Measurements from ENCODE around the gene PRDX4.
"Not testable (repeated sequence)": the region's sequence is repeated elsewhere in the genome, so short reads cannot be mapped to it uniquely, and the experiment has no call there.

PRDX4 gene

GRCh38 chrX:23666282-23666681 is 1.0 kb upstream of the PRDX4 start:
- no peak for TF ChIP-seq CTCF (conservative IDR thresholded peaks at IDR 0.05; ENCODE audit: control insufficient read depth, insufficient read depth, low read depth, low read length)
- H3K4me3 ChIP-seq (ENCODE audit: control insufficient read depth, low read depth, low read length), result no peak overlapping the region
- DNase-seq (ENCODE audit: low read depth), result no peak

- TF ChIP-seq CTCF (conservative IDR thresholded peaks at IDR 0.05; ENCODE audit: control insufficient read depth, insufficient read depth, low read depth, low read length), result no peak
- H3K4me3 ChIP-seq (ENCODE audit: control insufficient read depth, low read depth, low read length), result peak overlapping the region; percentile 74
- DNase-seq (ENCODE audit: low read depth), result no peak
These were observed 1.0 kb downstream of the PRDX4 start for GRCh38 chrX:23668335-23668734.

- no peak for TF ChIP-seq CTCF (conservative IDR thresholded peaks at IDR 0.05; ENCODE audit: control insufficient read depth, insufficient read depth, low read depth, low read length)
- DNase-seq (ENCODE audit: low read depth), result no peak
- H3K4me3 ChIP-seq (ENCODE audit: control insufficient read depth, low read depth, low read length), result no peak overlapping the region
These were observed 3.2 kb downstream of the PRDX4 start for GRCh38 chrX:23670528-23670927.

GRCh38 chrX:23673108-23673507 is 5.8 kb downstream of the PRDX4 start:
- TF ChIP-seq CTCF (conservative IDR thresholded peaks at IDR 0.05; ENCODE audit: control insufficient read depth, insufficient read depth, low read depth, low read length), result no peak
- DNase-seq (ENCODE audit: low read depth), result no peak
- H3K4me3 ChIP-seq (ENCODE audit: control insufficient read depth, low read depth, low read length), result no peak overlapping the region

GRCh38 chrX:23676486-23676885 is 9.2 kb downstream of the PRDX4 start:
- not testable (repeated sequence) for DNase-seq (ENCODE audit: low read depth); H3K4me3 ChIP-seq (ENCODE audit: control insufficient read depth, low read depth, low read length)

DNA sequence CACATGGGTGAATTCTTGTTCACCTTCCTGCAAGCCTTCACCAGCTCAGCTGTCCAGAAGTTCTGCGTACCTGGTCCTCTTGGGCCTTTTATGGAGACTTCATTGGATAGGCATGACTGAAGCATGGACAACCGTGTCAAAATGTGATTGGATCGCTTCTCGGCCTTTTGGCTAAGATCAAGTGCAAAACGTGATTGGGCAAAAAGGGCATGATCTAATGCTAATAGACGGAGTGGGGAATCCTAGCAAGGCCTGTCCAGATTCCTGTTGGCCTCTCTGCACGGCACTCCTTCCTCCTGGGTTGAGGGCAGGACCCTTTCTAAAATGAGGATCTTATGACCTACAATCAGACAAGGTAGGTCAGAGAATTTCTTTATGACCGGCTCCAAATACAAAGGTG is 24.9 kb downstream of the PRDX4 start:
- DNase-seq (ENCODE audit: low read depth), result no peak
- TF ChIP-seq CTCF (conservative IDR thresholded peaks at IDR 0.05; ENCODE audit: control insufficient read depth, insufficient read depth, low read depth, low read length), result no peak
- no peak overlapping the region for H3K4me3 ChIP-seq (ENCODE audit: control insufficient read depth, low read depth, low read length)

DNA sequence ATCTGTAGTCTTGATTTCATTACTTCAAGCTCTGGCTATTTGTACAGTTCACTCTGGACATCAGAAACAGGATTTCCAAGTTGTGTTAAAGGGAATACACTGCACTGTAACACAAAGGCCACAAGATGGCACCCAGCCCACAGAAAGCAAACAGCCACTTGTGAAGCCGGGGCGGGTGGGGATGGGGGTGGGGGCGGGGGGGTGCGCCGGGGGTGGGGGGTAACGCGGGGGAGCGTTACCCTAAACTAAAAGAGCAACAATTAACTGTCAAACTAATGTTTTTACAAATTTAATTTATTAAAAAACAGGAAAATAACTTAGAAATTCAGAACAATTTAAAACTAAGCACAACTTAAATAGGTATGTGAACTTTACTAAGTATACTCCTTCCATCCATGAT is 27.3 kb downstream of the PRDX4 start:
- peak; percentile 55 for TF ChIP-seq CTCF (conservative IDR thresholded peaks at IDR 0.05; ENCODE audit: control insufficient read depth, insufficient read depth, low read depth, low read length)
- H3K4me3 ChIP-seq (ENCODE audit: control insufficient read depth, low read depth, low read length), result no peak overlapping the region
- DNase-seq (ENCODE audit: low read depth), result peak; percentile 62

All from fibroblast of mammary gland (primary cell).